ENCODE measurements around the gene AGAP9.
"Not testable (repeated sequence)": the region's sequence is repeated elsewhere in the genome, so short reads cannot be mapped to it uniquely, and the experiment has no call there.

GRCh38 chr10:47472072-47472471, 51.4 kb downstream of the AGAP9 start:
- TF ChIP-seq CTCF, POLR2A (IDR thresholded peaks at IDR 0.05): not testable (repeated sequence)

Data from body of pancreas (tissue), 4 donors.